ENCODE results near the gene OTOS. TPM values are rescaled to one million over a fixed set of nuclear protein-coding genes. Genes with fewer than 3 reads are reported as not detected.

OTOS gene
- total and polyA plus RNA-seq, 9 of the 15 experiments (the other 6 are each of a cell fraction or from before 2014, with no cell fraction given), result not detected

GRCh38 chr2:240156435-240157146, 16.1 kb upstream of the OTOS start:
- no peak for FAIRE-seq
- no peak overlapping the region for H3K4me2 ChIP-seq (ENCODE audit: insufficient read depth, low read length)
- CTCF ChIA-PET (ENCODE audit: low intra/inter-chr PET ratio), result no interaction called here
- H3K4me3 ChIP-seq, result no peak overlapping the region
- no peak overlapping the region for H2AFZ ChIP-seq (ENCODE audit: low read depth, low read length)
- no TSS peak for BruUV-seq (replicated peaks)
- no peaks in the 10 kb centered on the region for H3K36me3 ChIP-seq (ENCODE audit: control insufficient read depth, insufficient read depth, low read length)
- no peaks in the 10 kb centered on the region for H4K20me1 ChIP-seq (replicated peaks; ENCODE audit: control insufficient read depth, insufficient read depth, low read length)
- WGBS (ENCODE audit: insufficient coverage, low coverage, missing lambda C conversion rate), result 12% methylated on average over 27 of the region's 29 CpGs
- no peaks in the 10 kb centered on the region; the same call in 1 of the 2 replicates for H3K9me3 ChIP-seq (replicated peaks; ENCODE audit: control insufficient read depth, insufficient read depth, low read depth, low read length)
- no peak overlapping the region for H3K27ac ChIP-seq (ENCODE audit: extremely low read depth, low read depth, low read length)
- in situ Hi-C loops (cut with MboI), result no loop called here
- H3K27me3 ChIP-seq (ENCODE audit: control insufficient read depth in 2 of 2, insufficient read depth in 2 of 2, low read length in 2 of 2), result peaks cover 0 to 37% of the 10 kb centered on the region in 2 experiments; a peak in 3 of 5 replicates
- no peaks in the 10 kb centered on the region for H3K79me2 ChIP-seq (ENCODE audit: control insufficient read depth, insufficient read depth, low read length)
- 0 out of 2 replicates have a peak, but pooled peaks have one; percentile 7 for TF ChIP-seq TFE3 (CRISPR knock-in tag; IDR thresholded peaks at IDR 0.05)
- TF ChIP-seq CBX2 (IDR thresholded peaks at IDR 0.05; ENCODE audit: insufficient read depth, low read length, poor library complexity, severe bottlenecking), result no peak
- peaks cover 2% of the 10 kb centered on the region for H3K9me1 ChIP-seq (ENCODE audit: control insufficient read depth, insufficient read depth, low read length)
- no peak for DNase-seq (ENCODE audit: extremely low read depth in 1 of 4, low spot score in 3 of 4)
- no peak for ATAC-seq
- POLR2A ChIA-PET, result interaction anchor here (0.6 to 0.7 kb wide), 2 partner anchors 43 to 96 kb away, joined by 3 read pairs; no protein-coding TSS in a partner anchor
- no peak overlapping the region for H3K9ac ChIP-seq (ENCODE audit: insufficient read depth in 1 of 2, low read depth in 2 of 2, low read length in 2 of 2)
- intact Hi-C loops (cut with micrococcal nuclease), result no loop called here
- no peaks in the 10 kb centered on the region for H3K4me1 ChIP-seq (replicated peaks in 1 of 2; ENCODE audit: control insufficient read depth in 2 of 2, insufficient read depth in 2 of 2, low read length in 2 of 2)
